Neuronal stem cell (in vitro differentiated cells): ENCODE data around the gene TNFAIP8.

Experiments
- DNase-seq: peaks from one replicate; pipeline ENCODE4 v3.0.0-alpha.2; 2013; ENCODE audit warnings: low spot score
- H2AFZ ChIP-seq: one replicate; pipeline ENCODE4 v1.6.1; 2013; ENCODE audit warnings: mild to moderate bottlenecking, low read length, inconsistent platforms
- H2AK5ac ChIP-seq: 2 replicates; pipeline ENCODE4 v1.6.1; 2013; ENCODE audit warnings: low read depth, mild to moderate bottlenecking, inconsistent platforms, low read length, moderate library complexity, mixed read lengths
- H2BK120ac ChIP-seq: 2 replicates; pipeline ENCODE4 v1.6.1; 2013; ENCODE audit warnings: low read depth, mild to moderate bottlenecking, inconsistent platforms, low read length, moderate library complexity, mixed read lengths
- H2BK12ac ChIP-seq: one replicate; pipeline ENCODE4 v1.6.1; 2013; ENCODE audit warnings: low read length, inconsistent platforms
- H2BK15ac ChIP-seq: 2 replicates; pipeline ENCODE4 v1.6.1; 2013; ENCODE audit warnings: mild to moderate bottlenecking, low read length, inconsistent platforms, mixed read lengths
- H2BK5ac ChIP-seq: one replicate; pipeline ENCODE4 v1.6.1; 2013; ENCODE audit warnings: inconsistent platforms, mild to moderate bottlenecking, low read length, moderate library complexity
- H3K14ac ChIP-seq: one replicate; pipeline ENCODE4 v1.6.1; 2013; ENCODE audit warnings: low read length, inconsistent platforms
- H3K18ac ChIP-seq: 2 replicates; pipeline ENCODE4 v1.6.1; 2013; ENCODE audit warnings: low read length, inconsistent platforms
- H3K23ac ChIP-seq: 2 replicates; pipeline ENCODE4 v1.6.1; 2013; ENCODE audit warnings: low read depth, mild to moderate bottlenecking, mixed read lengths, low read length, inconsistent platforms; ENCODE audit not compliant: poor library complexity
- H3K27ac ChIP-seq: replicated peaks from 3 replicates; pipeline ENCODE4 v1.5.1; 2013; ENCODE audit warnings: low read length, inconsistent platforms
- H3K27me3 ChIP-seq, 3 experiments: 2 replicates each; pipeline ENCODE4 v1.6.1; 2013; ENCODE audit warnings: low read length in 3 of 3, mild to moderate bottlenecking in 2 of 3, inconsistent platforms in 1 of 3, low read depth in 1 of 3, mixed read lengths in 1 of 3, moderate library complexity in 1 of 3; ENCODE audit not compliant: control insufficient read depth in 3 of 3, insufficient read depth in 3 of 3
- H3K36me3 ChIP-seq, 2 donors: replicated peaks in 1 of 2; 2 replicates each; pipeline ENCODE4 v1.6.1; 2013; ENCODE audit warnings: low read length in 2 of 2; ENCODE audit not compliant: control insufficient read depth in 2 of 2, insufficient read depth in 2 of 2
- H3K4ac ChIP-seq: 2 replicates; pipeline ENCODE4 v1.6.1; 2013; ENCODE audit warnings: inconsistent platforms, mild to moderate bottlenecking, low read length, moderate library complexity
- H3K4me1 ChIP-seq, 2 donors: 1 replicate in 1 of 2; 2 replicates in 1 of 2; pipeline ENCODE4 v1.6.1; 2013; ENCODE audit warnings: low read length in 2 of 2, low read depth in 1 of 2; ENCODE audit not compliant: control insufficient read depth in 2 of 2, insufficient read depth in 1 of 2
- H3K4me2 ChIP-seq: one replicate; pipeline ENCODE4 v1.6.1; 2013; ENCODE audit warnings: mild to moderate bottlenecking, low read length, inconsistent platforms; ENCODE audit not compliant: insufficient read depth, poor library complexity, severe bottlenecking
- H3K4me3 ChIP-seq, 2 donors: 2 replicates each; pipeline ENCODE4 v1.5.1; 2013; ENCODE audit warnings: low read length in 2 of 2, mild to moderate bottlenecking in 2 of 2, inconsistent platforms in 1 of 2, moderate library complexity in 1 of 2
- H3K79me1 ChIP-seq: one replicate; pipeline ENCODE4 v1.6.1; 2013; ENCODE audit warnings: low read depth, mild to moderate bottlenecking, inconsistent platforms, low read length, moderate library complexity
- H3K9ac ChIP-seq: one replicate; pipeline ENCODE4 v1.6.1; 2013; ENCODE audit warnings: mild to moderate bottlenecking, low read depth, low read length, inconsistent platforms; ENCODE audit not compliant: poor library complexity
- H3K9me3 ChIP-seq, 2 donors: replicated peaks in 1 of 2; 2 replicates each; pipeline versions ENCODE3 to v1.6.1; 2013; ENCODE audit warnings: low read length in 2 of 2, mild to moderate bottlenecking in 2 of 2, inconsistent platforms in 1 of 2, low read depth in 1 of 2, mixed read lengths in 1 of 2, moderate library complexity in 1 of 2; ENCODE audit not compliant: control insufficient read depth in 2 of 2, insufficient read depth in 1 of 2
- H4K8ac ChIP-seq: one replicate; pipeline ENCODE4 v1.6.1; 2013; ENCODE audit warnings: low read depth, mild to moderate bottlenecking, inconsistent platforms, low read length, moderate library complexity
- H4K91ac ChIP-seq: one replicate; pipeline ENCODE4 v1.6.1; 2013; ENCODE audit warnings: low read length, low read depth, mild to moderate bottlenecking, inconsistent platforms; ENCODE audit not compliant: poor library complexity
- WGBS, 2 donors: extraction: QIAGEN DNeasy Blood & Tissue Kit; methylation state at CpG; one replicate each; pipeline ENCODE4 v1.1.7; 2013; ENCODE audit warnings: missing lambda C conversion rate in 2 of 2, mixed read lengths in 1 of 2; ENCODE audit not compliant: insufficient read length in 2 of 2, insufficient replicate concordance in 1 of 2; ENCODE audit errors: extremely low coverage in 2 of 2; 5-methylcytosine and 5-hydroxymethylcytosine counted together

TNFAIP8 gene

GRCh38 chr5:119316086-119316485 lies 39.7 kb upstream of the TNFAIP8 start:
- Histone ChIP-seq H3K4me3 (no peak overlapping the region), H4K91ac (no peak overlapping the region), H3K4me2 (no peak overlapping the region), H3K79me1 (no peaks in the 10 kb centered on the region), H2BK12ac (no peak overlapping the region), H2BK120ac (no peak overlapping the region), H3K36me3 (peaks cover 0 to 2% of the 10 kb centered on the region in 2 donors), H3K9ac (no peak overlapping the region), H3K14ac (no peak overlapping the region), H2BK15ac (no peak overlapping the region), H4K8ac (no peak overlapping the region), H3K27me3 (no peaks in the 10 kb centered on the region), H2AFZ (no peak overlapping the region), H3K9me3 (no peaks in the 10 kb centered on the region), H3K18ac (no peak overlapping the region), H3K4me1 (peaks cover 0 to 2% of the 10 kb centered on the region in 2 donors), H2BK5ac (no peak overlapping the region), H3K27ac (no peak overlapping the region), H3K23ac (no peak overlapping the region), H3K4ac (no peak overlapping the region), H2AK5ac (no peak overlapping the region)
- WGBS, 2 donors, result no CpG with 5 or more reads among the region's 8 CpGs
- DNase-seq, result no peak

DNA sequence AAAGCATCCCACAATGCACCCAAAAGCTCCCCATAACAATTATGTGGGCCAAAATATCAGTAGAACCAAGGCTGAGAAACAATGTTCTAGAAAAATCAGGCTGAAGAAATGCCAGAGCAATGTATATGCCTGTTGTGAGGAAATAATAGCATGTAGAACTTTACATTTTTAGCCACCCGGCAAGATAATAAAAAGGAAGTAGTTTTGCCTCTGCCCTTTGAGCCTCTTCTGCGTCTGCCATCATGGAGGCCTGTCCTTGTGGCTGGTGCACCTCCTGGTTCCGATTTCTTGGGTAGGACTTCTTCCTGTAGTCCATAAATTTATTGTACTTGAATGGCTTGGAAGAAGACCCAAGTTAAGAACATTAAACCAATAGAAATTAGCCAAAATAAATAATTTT lies 38.9 kb upstream of the TNFAIP8 start:
- no peak overlapping the region for H3K27ac ChIP-seq
- no peak overlapping the region for H4K8ac ChIP-seq
- no peak overlapping the region for H3K4me2 ChIP-seq
- H3K27me3 ChIP-seq, result no peaks in the 10 kb centered on the region
- H2BK120ac ChIP-seq, result no peak overlapping the region
- no peak overlapping the region for H3K9ac ChIP-seq
- no peak overlapping the region for H3K23ac ChIP-seq
- H2AK5ac ChIP-seq, result no peak overlapping the region
- H3K18ac ChIP-seq, result no peak overlapping the region
- no peaks in the 10 kb centered on the region for H3K79me1 ChIP-seq
- peaks cover 1 to 2% of the 10 kb centered on the region in 2 donors for H3K4me1 ChIP-seq
- H3K4me3 ChIP-seq, result no peak overlapping the region
- no peak overlapping the region for H3K14ac ChIP-seq
- H2BK15ac ChIP-seq, result no peak overlapping the region
- WGBS, 2 donors, result no CpG with 5 or more reads among the region's 3 CpGs
- no peak overlapping the region for H3K4ac ChIP-seq
- H2BK5ac ChIP-seq, result no peak overlapping the region
- H2BK12ac ChIP-seq, result no peak overlapping the region
- H3K9me3 ChIP-seq, result no peaks in the 10 kb centered on the region
- no peak overlapping the region for H2AFZ ChIP-seq
- no peak overlapping the region for H4K91ac ChIP-seq
- DNase-seq, result no peak
- H3K36me3 ChIP-seq, result peaks cover 0 to 2% of the 10 kb centered on the region in 2 donors

DNA sequence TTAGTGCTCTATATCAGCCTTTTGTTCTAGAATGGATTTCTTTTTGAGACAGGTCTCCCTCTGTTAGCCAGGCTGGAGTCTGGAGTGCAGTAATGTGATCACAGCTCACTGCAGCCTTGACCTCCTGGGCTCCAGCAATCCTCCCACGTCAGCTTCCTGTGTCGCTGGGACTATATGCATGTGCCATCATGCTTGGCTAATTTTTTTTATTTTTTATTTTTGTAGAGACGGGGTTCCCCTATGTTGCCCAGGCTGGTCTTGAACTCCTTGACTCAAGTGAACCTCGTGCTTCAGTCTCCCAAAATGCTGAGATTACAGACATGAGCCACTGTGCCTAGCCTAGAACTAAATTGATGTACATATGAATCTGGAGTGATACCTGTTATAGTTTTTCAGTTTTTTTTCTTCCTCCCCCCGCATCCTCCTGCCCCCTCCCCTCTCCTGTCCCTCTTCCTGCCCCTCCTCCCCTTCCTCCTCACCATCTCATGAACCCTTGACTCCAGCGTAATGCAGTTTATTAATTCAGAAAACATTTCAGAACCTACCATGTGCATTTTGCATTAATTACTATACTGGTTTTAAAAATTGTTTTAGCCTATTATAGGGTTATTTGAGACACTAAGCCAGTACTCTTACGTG lies 37.4 kb upstream of the TNFAIP8 start:
- WGBS, 2 donors, result no CpG with 5 or more reads among the region's 7 CpGs
- peaks cover 0 to 2% of the 10 kb centered on the region in 2 donors for H3K36me3 ChIP-seq
- no peak overlapping the region for H2AFZ ChIP-seq

GRCh38 chr5:119319401-119319800 lies 36.4 kb upstream of the TNFAIP8 start:
- no peak overlapping the region for H2AK5ac ChIP-seq
- H2BK5ac ChIP-seq, result no peak overlapping the region
- no peak overlapping the region for H3K18ac ChIP-seq
- no peak overlapping the region for H4K8ac ChIP-seq
- no peaks in the 10 kb centered on the region for H3K9me3 ChIP-seq
- no peaks in the 10 kb centered on the region for H3K27me3 ChIP-seq
- WGBS, 2 donors, result no CpG with 5 or more reads among the region's 5 CpGs
- H2BK15ac ChIP-seq, result no peak overlapping the region
- H3K4me3 ChIP-seq, result no peak overlapping the region
- no peak overlapping the region for H2BK120ac ChIP-seq
- H4K91ac ChIP-seq, result no peak overlapping the region
- DNase-seq, result no peak
- H2AFZ ChIP-seq, result no peak overlapping the region
- H3K79me1 ChIP-seq, result no peaks in the 10 kb centered on the region
- H3K36me3 ChIP-seq, result no peaks in the 10 kb centered on the region
- H3K23ac ChIP-seq, result no peak overlapping the region
- H3K4me2 ChIP-seq, result no peak overlapping the region
- no peak overlapping the region for H3K4ac ChIP-seq
- H3K14ac ChIP-seq, result no peak overlapping the region
- no peak overlapping the region for H2BK12ac ChIP-seq
- no peak overlapping the region for H3K27ac ChIP-seq
- peaks cover 2 to 9% of the 10 kb centered on the region in 2 donors for H3K4me1 ChIP-seq
- no peak overlapping the region for H3K9ac ChIP-seq

More for the DNA sequence above, 37.4 kb upstream of the TNFAIP8 start:
- no peak for DNase-seq
- Histone ChIP-seq H3K4me1 (peaks cover 2 to 9% of the 10 kb centered on the region in 2 donors), H3K79me1 (no peaks in the 10 kb centered on the region), H4K91ac (no peak overlapping the region), H2BK15ac (no peak overlapping the region), H2BK120ac (no peak overlapping the region), H3K18ac (no peak overlapping the region), H3K23ac (no peak overlapping the region), H3K14ac (no peak overlapping the region), H3K27ac (no peak overlapping the region), H3K4me3 (no peak overlapping the region), H3K4me2 (no peak overlapping the region), H3K27me3 (no peaks in the 10 kb centered on the region), H4K8ac (no peak overlapping the region), H2BK12ac (no peak overlapping the region), H3K9me3 (no peaks in the 10 kb centered on the region), H2BK5ac (no peak overlapping the region), H2AK5ac (no peak overlapping the region), H3K9ac (no peak overlapping the region), H3K4ac (no peak overlapping the region)
